CD14-positive monocyte (primary cell): ENCODE results near the gene SLC10A1. TPM values are rescaled to one million over a fixed set of nuclear protein-coding genes. Genes with fewer than 3 reads are reported as not detected.

Source experiments
- DNase-seq, 3 donors: peaks; one replicate each; pipeline ENCODE4 v3.0.0-alpha.2; 2011 to 2022
- H2AFZ ChIP-seq: 2 replicates; pipeline ENCODE4 v1.6.0; 2012; ENCODE audit warnings: mild to moderate bottlenecking, low read depth, low read length, inconsistent platforms; ENCODE audit not compliant: insufficient read depth, poor library complexity, severe bottlenecking
- H3K27ac ChIP-seq, 2 donors: 1 replicate in 1 of 2; 2 replicates in 1 of 2; pipeline ENCODE4 v1.5.1; 2012 to 2013; ENCODE audit warnings: low read length in 2 of 2, control low read depth in 1 of 2, inconsistent platforms in 1 of 2, low read depth in 1 of 2, mild to moderate bottlenecking in 1 of 2
- H3K27me3 ChIP-seq, 2 donors: one replicate each; pipeline versions ENCODE4 v1.6.0 to v1.6.1; 2011 to 2013; ENCODE audit warnings: low read length in 2 of 2; ENCODE audit not compliant: control insufficient read depth in 2 of 2, insufficient read depth in 2 of 2
- H3K36me3 ChIP-seq, 2 donors: replicated peaks in 1 of 2; 1 replicate in 1 of 2; 2 replicates in 1 of 2; pipeline versions ENCODE4 v1.5.1 to v1.6.1; 2012 to 2013; ENCODE audit warnings: low read length in 2 of 2, control low read depth in 1 of 2, inconsistent platforms in 1 of 2, mild to moderate bottlenecking in 1 of 2; ENCODE audit not compliant: insufficient read depth in 2 of 2, control insufficient read depth in 1 of 2
- H3K4me1 ChIP-seq, 2 donors: 1 replicate in 1 of 2; 2 replicates in 1 of 2; pipeline versions ENCODE4 v1.5.1 to v1.6.1; 2012 to 2013; ENCODE audit warnings: low read length in 2 of 2, control low read depth in 1 of 2, inconsistent platforms in 1 of 2, mild to moderate bottlenecking in 1 of 2, moderate library complexity in 1 of 2; ENCODE audit not compliant: insufficient read depth in 2 of 2, control insufficient read depth in 1 of 2
- H3K4me2 ChIP-seq: replicated peaks from 2 replicates; pipeline ENCODE3; 2012; ENCODE audit warnings: low read length, moderate library complexity, mild to moderate bottlenecking; ENCODE audit not compliant: poor library complexity, severe bottlenecking; ENCODE audit errors: extremely low read depth
- H3K4me3 ChIP-seq, 3 experiments: fragments of 200-600 bp in 1 of 3; sonication (generic) in 1 of 3; replicated peaks in 1 of 3; 1 replicate in 2 of 3; 2 replicates in 1 of 3; pipeline ENCODE4 v1.5.1; 2011 to 2013; ENCODE audit warnings: low read length in 3 of 3, mild to moderate bottlenecking in 3 of 3, control low read depth in 2 of 3, low read depth in 2 of 3, inconsistent platforms in 1 of 3, moderate library complexity in 1 of 3
- H3K79me2 ChIP-seq: 2 replicates; pipeline ENCODE4 v1.6.0; 2012; ENCODE audit warnings: mild to moderate bottlenecking, control low read depth, inconsistent platforms, low read length, moderate library complexity; ENCODE audit not compliant: insufficient read depth
- H3K9ac ChIP-seq: 2 replicates; pipeline ENCODE4 v1.6.0; 2017; ENCODE audit warnings: low read length, mild to moderate bottlenecking; ENCODE audit not compliant: insufficient read depth, poor library complexity, severe bottlenecking
- H3K9me3 ChIP-seq, 2 donors: replicated peaks in 1 of 2; 1 replicate in 1 of 2; 2 replicates in 1 of 2; pipeline versions ENCODE4 v1.5.1 to v1.6.1; 2012 to 2013; ENCODE audit warnings: low read length in 2 of 2, control low read depth in 1 of 2; ENCODE audit not compliant: control insufficient read depth in 1 of 2, insufficient read depth in 1 of 2
- H4K20me1 ChIP-seq: 2 replicates; pipeline ENCODE4 v1.6.0; 2012; ENCODE audit warnings: mild to moderate bottlenecking, low read length, control low read depth, moderate library complexity; ENCODE audit not compliant: insufficient read depth
- H3K27ac Mint-ChIP-seq, 7 donors: one replicate each; pipeline ENCODE4 v1.8.0; 2020; ENCODE audit warnings: mild to moderate bottlenecking in 7 of 7, mixed read lengths in 7 of 7, moderate library complexity in 6 of 7, inconsistent platforms in 2 of 7
- H3K27me3 Mint-ChIP-seq, 3 donors: one replicate each; pipeline ENCODE4 v1.8.0; 2021 to 2022; ENCODE audit warnings: low read depth in 3 of 3, mild to moderate bottlenecking in 3 of 3, mixed read lengths in 3 of 3, moderate library complexity in 3 of 3, inconsistent platforms in 1 of 3
- H3K36me3 Mint-ChIP-seq, 2 donors: one replicate each; pipeline ENCODE4 v1.8.0; 2020; ENCODE audit warnings: mixed read lengths in 2 of 2, inconsistent platforms in 1 of 2, mild to moderate bottlenecking in 1 of 2
- H3K4me1 Mint-ChIP-seq: one replicate; pipeline ENCODE4 v1.8.0; 2020; ENCODE audit warnings: mild to moderate bottlenecking, mixed read lengths
- H3K4me3 Mint-ChIP-seq, 2 donors: one replicate each; pipeline ENCODE4 v1.8.0; 2020; ENCODE audit warnings: mild to moderate bottlenecking in 2 of 2, mixed read lengths in 2 of 2, moderate library complexity in 1 of 2
- H3K9me3 Mint-ChIP-seq, 7 donors: one replicate each; pipeline ENCODE4 v1.8.0; 2020 to 2022; ENCODE audit warnings: mixed read lengths in 7 of 7, mild to moderate bottlenecking in 6 of 7, moderate library complexity in 6 of 7, inconsistent platforms in 2 of 7
- CTCF ChIP-seq: fragments of 200-600 bp; IDR thresholded peaks from one replicate; pipeline ENCODE4 v1.8.0; 2022; ENCODE audit warnings: antibody characterized with exemption, mild to moderate bottlenecking
- WGBS: methylation state at CpG from one replicate; pipeline ENCODE4 v1.1.5; 2013; ENCODE audit warnings: missing lambda C conversion rate; ENCODE audit not compliant: insufficient coverage; 5-methylcytosine and 5-hydroxymethylcytosine counted together
- intact Hi-C, 2 donors: fragments of 100-400 bp; cut with micrococcal nuclease; formaldehyde crosslinking; loops; one replicate each; pipeline versions ENCODE4 v1.15.0 to v1.15.1; 2023
- polyA plus RNA-seq, 3 donors: library from polyadenylated mRNA; depleted of rRNA in 1 of 3; unstranded in 2 of 3; stranded (reverse) in 1 of 3; fragments of 300-500 nt in 2 of 3; fragments of >200 nt in 1 of 3; fragmentation: Illumina TruSeq in 2 of 3; gene quantifications; 1 replicate in 2 of 3; 2 replicates in 1 of 3; pipeline ENCODE4 v1.2.3, GENCODE V29; 2012 to 2021

The SLC10A1 gene
- polyA plus RNA-seq, 3 donors, result 0.09 TPM; not detected in 2

- Histone ChIP-seq H3K27ac (peak overlapping the region; percentile 98 to 100), H3K79me2 (peaks cover 57% of the 10 kb centered on the region), H3K4me3 (peak overlapping the region; percentile 62 to 100 (median 83)), H3K9ac (peak overlapping the region; percentile 99), H3K4me1 (peaks cover 18 to 28% of the 10 kb centered on the region in 2 donors), H3K4me2 (peak overlapping the region; percentile 85), H3K27me3 (no peaks in the 10 kb centered on the region), H2AFZ (no peak overlapping the region), H3K9me3 (peaks cover 0 to 10% of the 10 kb centered on the region in 2 donors), H3K36me3 (peaks cover 45 to 47% of the 10 kb centered on the region in 2 donors), H4K20me1 (peaks cover 49% of the 10 kb centered on the region)
- under 1% methylated on average over 51 of the region's 54 CpGs for WGBS
- Mint-ChIP-seq H3K36me3 (peaks cover 46 to 49% of the 10 kb centered on the region in 2 donors), H3K27me3 (no peaks in the 10 kb centered on the region), H3K4me1 (peaks cover 35% of the 10 kb centered on the region), H3K4me3 (peak overlapping the region; percentile 97 to 98), H3K9me3 (peaks cover 3 to 30% (median 17%) of the 10 kb centered on the region in 7 donors), H3K27ac (peak overlapping the region; percentile 99 to 100 (median 100))
- DNase-seq, result peak; percentile 87 to 92 (median 90)
- intact Hi-C loops, result loop anchor here (5.0 kb wide), 2 partner anchors 40 to 370 kb away; partner anchors contain the start of genes ERH (in 1 of the 2) and SLC39A9 (in 1 of the 2)
- no peak for TF ChIP-seq CTCF
Observed at GRCh38 chr14:69767369-69767999, 29.6 kb downstream of the SLC10A1 start.

GRCh38 chr14:69766984-69767368, 30.1 kb downstream of the SLC10A1 start, which contains the start of gene SRSF5:
Gene SRSF5 (plus strand): TSS chr14:69767142. CDS start chr14:69768157, 1,015 bp downstream.
- Mint-ChIP-seq H3K27me3 (no peaks in the 10 kb centered on the region), H3K9me3 (peaks cover 3 to 28% (median 17%) of the 10 kb centered on the region in 7 donors), H3K36me3 (peaks cover 41 to 44% of the 10 kb centered on the region in 2 donors), H3K27ac (peak within 1 kb of the TSS; percentile 99 to 100 (median 100)), H3K4me1 (peaks cover 35% of the 10 kb centered on the region), H3K4me3 (peak within 1 kb of the TSS; percentile 97 to 98)
- H3K4me3 ChIP-seq, result peak within 1 kb of the TSS; percentile 62 to 100 (median 83)
- peak within 1 kb of the TSS; percentile 99 for H3K9ac ChIP-seq
- H3K9me3 ChIP-seq, result peaks cover 0 to 10% of the 10 kb centered on the region in 2 donors
- no peaks in the 10 kb centered on the region for H3K27me3 ChIP-seq
- H3K4me2 ChIP-seq, result peak within 1 kb of the TSS; percentile 85
- H3K27ac ChIP-seq, result peak within 1 kb of the TSS; percentile 98 to 100
- H3K36me3 ChIP-seq, result peaks cover 40 to 42% of the 10 kb centered on the region in 2 donors
- TF ChIP-seq CTCF, result no peak
- peak; percentile 99 for DNase-seq
- peaks cover 18 to 28% of the 10 kb centered on the region in 2 donors for H3K4me1 ChIP-seq
- H2AFZ ChIP-seq, result peak within 1 kb of the TSS; percentile 73
- H4K20me1 ChIP-seq, result peaks cover 44% of the 10 kb centered on the region
- intact Hi-C loops, result loop anchor here (5.0 kb wide), 2 partner anchors 40 to 370 kb away; partner anchors contain the start of genes ERH (in 1 of the 2) and SLC39A9 (in 1 of the 2)
- peaks cover 53% of the 10 kb centered on the region for H3K79me2 ChIP-seq
- under 1% methylated on average over 31 of the region's 31 CpGs for WGBS
